SKM-1 treated with dmso at 0.1 percent for 144 hours (cell line): ENCODE data around the gene LSM14B.

Experiments
- DNase-seq: peaks from one replicate; lab custom pipeline; 2025; ENCODE audit not compliant: unreplicated experiment; lab: John Stamatoyannopoulos, UW

LSM14B gene

DNA sequence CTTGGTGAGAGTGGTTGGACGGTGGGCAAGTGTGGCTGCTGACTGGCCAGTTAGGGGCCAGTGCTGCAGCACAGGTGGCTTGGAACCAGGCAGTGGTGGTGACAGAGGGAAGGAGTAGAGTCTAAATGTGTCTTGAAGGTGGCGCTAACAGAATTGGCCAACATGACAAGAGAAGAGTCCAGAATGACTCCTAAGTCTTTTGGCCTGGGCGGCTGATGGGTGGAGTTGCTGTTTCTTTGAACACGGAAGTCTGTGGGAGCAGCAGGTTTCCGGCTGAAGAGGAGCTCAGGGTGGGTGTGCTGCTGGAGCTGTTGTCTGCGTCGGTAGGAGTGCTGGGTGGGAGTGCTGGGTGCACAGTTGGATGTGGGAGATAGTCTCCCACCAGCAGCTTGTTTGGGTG is 10.1 kb downstream of the LSM14B start:
- DNase-seq: no peak

DNA sequence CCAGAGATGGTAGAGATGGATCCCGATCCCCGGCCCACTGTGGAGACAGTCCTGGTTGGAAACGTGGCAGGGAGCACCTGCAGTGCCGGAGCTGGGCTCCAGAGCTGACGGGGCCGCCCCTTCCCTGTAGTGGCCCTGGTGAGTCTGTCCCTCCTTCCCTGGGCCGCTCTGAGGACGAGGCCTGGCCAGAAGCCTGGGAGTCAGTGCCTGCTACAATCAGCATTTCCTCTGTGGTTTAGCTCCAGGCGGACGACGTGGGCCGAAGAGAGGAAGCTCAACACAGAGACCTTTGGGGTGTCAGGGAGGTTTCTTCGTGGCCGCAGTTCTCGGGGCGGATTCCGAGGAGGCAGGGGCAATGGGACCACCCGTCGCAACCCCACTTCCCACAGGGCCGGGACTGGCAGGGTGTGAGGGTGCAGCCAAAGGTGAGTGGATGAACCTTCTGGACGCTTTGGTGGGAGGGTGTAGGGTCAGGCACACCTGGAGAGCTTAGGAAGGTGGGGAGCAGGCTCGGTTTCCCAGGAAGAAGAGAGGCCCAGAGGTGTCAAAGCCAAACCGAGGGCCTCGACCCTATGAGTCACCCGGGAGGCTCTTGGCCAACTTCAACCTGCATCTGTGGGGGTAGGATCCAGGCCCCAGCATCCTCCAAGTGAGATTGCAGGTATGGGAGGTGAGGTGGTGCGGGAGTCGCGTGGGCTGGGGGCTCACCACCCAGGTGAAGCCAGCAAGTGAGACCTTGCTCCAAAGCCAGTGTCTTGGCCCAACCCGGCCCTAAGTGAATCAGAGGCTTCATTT is 11.0 kb downstream of the LSM14B start:
- no peak for DNase-seq

DNA sequence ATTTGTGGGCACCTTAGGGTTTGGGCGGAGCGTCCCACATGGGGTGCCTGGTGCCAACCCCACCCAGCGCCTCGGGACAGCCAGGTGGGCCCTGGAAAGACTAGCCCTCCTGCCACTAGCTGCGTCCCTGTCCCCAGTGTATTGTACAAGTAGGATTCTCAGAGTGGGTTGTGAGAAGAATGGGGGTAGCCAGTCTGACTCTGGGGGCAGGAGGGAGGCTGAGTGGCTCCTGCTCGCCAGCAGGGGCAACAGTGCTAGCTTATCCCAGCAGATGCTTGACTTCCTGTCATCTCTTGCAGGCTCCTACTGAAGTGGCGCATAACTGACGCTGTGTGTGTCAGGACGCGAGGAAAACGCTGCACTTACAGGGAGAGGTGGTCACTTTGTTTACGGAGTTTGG is 11.6 kb downstream of the LSM14B start:
- no peak for DNase-seq

DNA sequence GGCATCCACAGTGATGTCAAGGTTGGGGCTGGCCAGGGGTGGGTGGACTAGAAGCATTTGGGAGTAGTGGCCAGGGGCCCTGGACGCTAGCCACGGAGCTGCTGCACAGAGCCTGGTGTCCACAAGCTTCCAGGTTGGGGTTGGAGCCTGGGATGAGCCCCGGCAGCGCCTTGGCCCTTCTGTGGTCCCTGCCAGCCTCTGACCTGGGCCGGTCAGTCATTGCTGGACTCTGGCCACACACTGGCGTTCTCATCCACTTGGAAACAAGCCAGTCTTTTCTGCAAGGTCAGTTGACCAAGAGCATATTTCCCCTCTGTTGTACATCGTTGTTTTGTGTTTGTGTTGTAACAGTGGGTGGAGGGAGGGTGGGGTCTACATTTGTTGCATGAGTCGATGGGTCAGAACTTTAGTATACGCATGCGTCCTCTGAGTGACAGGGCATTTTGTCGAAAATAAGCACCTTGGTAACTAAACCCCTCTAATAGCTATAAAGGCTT is 12.5 kb downstream of the LSM14B start:
- no peak for DNase-seq

DNA sequence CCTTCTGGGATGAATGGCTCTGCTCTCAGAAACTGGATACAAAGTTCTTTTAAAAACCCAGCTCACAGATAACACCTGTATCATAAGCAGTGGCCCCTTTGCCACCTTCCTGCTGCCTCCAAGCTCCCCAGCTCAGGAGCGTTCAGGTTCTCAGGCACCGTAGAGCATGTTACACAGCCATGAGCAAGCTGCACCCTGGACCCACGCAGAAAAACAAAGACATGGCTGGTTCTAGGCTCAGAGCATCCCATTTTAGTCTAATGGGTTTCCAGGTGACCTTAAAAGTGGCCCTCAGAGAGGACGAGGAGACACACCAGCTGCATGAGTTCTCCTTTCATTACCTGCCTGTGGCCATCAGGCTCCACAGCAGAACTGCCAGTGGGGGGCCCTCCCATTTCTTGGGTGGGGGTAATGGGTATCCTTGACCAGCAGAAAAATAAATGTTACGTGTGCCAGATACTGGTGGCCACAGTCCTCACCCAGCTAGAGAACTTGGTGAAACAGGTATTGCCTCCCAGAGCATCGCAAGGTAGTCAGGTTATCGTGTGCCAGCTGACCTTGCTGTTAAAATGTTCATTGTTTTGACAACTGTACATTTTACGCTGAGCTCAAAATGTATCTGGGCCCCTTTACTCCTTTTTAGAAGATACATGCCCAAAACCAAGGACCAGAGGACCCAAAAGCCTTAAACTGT is 13.4 kb downstream of the LSM14B start:
- DNase-seq: no peak

DNA sequence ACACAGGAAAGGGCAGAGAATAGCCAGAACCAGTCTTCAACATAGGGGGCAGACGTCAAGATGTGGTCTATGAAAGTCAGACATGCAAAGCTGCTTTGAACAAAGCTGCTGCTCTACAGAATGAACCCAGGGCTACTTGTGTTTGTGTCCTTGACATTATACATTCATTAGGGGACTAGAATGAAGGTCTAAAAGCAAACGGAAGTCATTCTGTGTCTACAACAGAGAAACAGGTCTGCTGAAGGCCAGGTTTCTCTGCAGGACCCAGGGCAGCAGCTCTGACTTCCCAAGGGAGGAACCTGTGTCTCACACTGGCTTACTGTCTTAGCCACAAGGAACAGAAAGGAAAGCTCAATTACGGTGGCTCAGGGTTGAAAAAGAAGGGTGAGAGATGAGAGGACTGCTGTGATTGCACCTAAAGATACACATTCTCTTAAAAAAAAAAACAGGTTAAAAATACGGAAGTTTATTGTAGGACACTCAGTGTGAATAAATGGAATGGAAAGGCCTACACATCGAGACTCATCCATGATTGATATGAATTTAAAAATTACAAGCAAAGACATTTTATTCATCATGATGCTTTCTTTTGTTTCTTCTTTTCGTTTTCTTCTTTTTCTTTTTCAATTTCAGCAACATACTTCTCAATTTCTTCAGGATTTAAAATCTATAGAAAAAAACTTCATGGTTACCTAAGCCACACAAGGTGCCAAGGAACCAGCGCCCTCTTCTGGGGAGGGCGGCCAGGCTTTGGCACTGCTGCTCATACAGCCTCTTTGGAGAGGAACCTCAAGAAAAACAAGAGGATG is 14.2 kb downstream of the LSM14B start:
- DNase-seq: peak; percentile 52

DNA sequence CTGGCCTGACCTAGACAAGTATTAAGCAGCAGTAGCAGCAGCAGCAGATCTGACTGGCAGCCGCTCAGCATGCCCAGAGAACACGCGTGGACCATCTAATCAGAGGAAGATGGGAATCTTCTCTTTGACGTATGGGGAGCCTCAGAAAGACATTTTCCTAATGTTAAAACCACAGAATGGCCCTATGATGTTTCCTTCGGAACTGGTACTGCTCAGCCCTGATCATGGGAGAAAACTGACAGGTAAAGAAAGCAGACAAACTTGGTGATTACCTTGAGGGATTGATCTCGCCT is 14.8 kb downstream of the LSM14B start:
- DNase-seq: no peak

DNA sequence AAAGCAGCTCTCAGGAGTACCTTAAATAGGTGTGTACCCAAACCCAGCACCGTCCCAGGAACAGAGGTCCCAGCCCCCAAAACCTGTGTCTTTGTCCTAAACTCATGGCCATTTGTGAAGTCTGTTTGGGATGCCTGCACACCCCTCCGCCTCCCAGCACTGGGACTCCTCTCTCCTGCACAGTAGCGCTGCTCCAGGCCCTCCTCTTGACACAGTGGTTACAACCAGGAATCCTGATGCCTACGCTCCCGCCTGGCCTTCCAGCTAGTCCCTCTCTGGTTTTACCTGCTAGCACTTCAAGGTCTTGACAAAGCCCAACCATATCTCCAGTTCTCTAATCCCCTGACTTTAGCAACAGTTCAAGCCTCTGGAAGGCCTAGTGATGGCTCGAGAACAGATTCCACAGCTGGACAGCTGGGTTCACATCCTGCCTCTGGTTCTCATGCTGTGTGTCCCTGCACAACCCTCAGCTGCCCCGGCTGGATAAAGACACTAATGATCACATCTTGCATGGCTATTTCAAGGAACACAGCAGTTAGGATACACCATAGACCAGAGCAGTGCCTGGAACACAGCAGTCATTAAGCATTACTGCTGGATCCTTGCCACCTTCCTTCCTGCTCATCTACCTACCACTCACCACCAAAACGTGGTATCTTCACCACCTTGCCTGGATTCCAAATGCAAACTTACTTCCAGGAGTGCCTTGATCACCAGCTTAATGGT is 15.4 kb downstream of the LSM14B start:
- no peak for DNase-seq

DNA sequence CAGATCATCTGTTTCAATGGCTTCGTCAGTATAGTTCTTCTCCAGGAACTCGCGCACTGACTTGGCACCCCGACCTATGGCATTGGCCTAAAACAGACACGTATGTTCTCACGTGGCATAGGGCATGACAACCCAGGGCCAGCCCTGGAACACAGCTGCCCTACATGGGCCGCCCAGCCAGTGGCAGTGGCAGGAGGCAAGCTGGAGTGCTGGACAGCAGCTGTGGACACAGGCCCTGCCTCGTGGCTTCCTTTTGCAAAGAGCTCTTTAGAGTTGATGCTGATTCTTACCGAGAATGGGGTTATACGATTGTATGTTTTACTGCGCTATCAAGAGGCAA is 15.9 kb downstream of the LSM14B start:
- DNase-seq: no peak

DNA sequence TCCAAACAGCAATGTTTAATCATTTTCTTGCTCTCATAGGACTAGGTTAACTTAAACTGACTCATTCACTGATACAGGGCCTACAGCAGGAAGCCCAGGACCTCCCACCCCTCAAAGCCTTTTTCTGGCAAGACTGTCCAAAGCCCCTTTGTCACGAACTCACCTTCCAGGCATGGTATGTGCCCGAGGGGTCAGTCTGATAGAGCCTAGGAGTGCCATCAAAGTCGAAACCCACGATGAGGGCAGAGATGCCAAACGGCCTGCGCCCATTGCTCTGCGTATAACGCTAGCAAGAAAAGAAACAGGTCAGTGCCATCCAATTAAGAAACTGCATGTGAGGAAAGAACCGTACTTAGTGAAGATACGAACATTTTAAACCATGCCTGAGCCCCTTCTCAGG is 16.6 kb downstream of the LSM14B start:
- DNase-seq: no peak

DNA sequence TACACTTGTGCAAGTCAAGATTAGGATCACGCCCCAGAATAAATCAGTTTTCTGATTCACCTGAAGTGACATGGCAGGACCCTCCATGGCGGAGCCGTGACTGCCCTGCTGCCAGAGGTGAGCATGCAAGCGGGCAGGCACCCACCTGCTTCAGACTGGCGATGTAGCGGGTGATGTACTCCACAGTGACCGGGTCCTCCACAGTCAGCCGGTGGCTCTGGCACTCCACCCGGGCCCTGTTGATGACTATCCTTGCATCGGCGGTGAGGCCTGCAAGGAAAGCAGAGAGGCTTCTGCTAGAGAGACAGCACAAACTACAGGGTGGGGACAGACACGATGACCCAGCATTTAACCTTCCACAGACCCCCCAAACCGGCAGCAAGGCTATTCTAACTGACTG is 17.4 kb downstream of the LSM14B start:
- DNase-seq: no peak

DNA sequence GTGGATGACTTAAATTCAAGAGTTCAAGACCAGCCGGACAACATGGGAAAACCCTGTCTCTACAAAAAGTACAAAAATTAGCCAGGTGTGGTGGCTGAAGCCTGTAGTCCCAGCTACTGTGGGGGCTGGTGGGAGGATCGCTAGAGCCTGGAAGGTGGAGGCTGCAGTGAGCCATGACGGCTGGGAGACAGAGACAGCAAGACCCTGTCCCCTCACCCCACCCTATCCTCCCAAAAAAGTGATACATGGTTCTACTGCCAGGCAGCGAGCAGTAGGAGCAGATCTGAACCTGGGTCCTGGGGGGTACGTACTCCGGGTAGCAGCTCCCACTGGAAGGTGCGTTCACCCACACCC is 18.7 kb downstream of the LSM14B start:
- DNase-seq: no peak

DNA sequence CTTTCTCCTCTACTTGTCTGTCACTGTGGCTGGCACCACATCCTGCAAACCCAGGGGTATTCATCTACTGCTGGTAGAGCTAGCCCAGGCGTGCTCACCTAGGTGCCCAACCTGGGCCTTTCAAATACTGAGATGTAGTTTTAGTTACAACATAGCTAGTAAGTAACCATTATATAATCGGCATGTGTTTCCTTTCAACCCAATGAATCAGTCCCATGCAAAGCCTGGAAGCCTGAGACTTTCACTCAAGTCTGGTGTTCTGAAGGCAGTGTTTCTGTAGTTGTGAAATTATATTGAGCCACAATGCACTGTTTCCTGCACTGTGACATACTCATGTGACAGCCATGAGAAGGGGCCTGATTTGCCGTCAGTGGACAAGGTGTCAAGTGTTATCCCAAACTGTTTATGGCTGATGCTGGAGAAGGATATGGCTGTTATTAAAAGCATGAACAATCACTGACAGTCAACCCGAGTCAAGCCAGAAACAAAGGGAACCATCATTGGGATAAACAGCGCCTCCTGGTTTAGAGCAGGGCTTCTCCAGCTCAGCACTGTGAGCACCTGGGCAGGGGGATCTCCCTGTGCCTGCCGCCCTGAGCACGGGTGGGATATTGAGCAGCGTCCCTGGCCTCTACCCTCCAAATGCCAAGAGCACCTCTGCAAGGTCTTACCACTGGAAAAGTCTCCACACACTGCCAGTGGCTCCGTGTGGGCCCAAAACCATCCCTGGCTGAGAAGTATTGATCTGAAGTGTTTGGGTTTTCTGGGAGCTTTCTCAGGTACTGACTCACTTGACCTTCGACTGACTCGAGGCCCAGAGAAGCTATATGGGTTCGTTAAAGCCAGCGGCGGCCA is 19.3 kb downstream of the LSM14B start:
- DNase-seq: no peak

DNA sequence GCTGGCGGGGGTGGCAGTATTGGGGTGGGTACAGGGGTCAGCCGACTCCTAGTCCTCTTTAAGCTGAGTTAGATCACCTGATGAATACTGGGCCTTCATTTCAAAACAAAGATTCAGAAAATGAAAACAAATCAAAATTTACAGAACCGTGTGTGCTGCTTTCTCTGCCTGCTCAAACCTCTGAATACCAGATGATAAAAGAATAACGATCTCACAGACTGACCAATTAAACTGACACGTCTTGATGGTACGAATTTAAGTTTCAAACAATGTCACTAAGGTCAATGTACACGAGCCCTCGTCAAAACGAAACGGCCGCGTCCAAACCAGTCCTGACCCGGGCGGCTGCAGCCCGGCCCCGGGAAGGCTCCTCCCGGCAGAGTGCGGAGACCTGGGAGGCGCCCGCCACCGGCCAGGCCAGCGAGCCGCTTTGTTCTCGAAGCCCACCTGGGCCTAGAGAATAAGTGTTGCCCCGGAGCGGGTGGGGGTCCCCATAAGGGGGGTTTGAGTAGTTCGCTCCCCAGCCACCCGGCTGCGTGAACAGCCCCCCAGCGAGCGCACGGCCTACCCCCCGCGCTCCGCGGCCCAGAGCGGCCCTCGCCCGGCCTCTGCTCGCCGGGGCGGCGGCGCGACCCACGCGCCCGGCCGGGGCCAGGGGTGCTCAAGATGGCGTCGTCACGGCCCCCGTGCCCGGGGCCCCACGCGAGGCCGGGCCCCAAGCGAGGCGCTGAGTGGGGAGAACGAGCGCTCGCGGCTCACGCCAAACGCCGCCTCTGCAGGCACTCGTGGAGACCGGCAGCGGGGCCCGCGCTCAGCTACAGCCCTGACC is 20.2 kb downstream of the LSM14B start:
- DNase-seq: no peak

DNA sequence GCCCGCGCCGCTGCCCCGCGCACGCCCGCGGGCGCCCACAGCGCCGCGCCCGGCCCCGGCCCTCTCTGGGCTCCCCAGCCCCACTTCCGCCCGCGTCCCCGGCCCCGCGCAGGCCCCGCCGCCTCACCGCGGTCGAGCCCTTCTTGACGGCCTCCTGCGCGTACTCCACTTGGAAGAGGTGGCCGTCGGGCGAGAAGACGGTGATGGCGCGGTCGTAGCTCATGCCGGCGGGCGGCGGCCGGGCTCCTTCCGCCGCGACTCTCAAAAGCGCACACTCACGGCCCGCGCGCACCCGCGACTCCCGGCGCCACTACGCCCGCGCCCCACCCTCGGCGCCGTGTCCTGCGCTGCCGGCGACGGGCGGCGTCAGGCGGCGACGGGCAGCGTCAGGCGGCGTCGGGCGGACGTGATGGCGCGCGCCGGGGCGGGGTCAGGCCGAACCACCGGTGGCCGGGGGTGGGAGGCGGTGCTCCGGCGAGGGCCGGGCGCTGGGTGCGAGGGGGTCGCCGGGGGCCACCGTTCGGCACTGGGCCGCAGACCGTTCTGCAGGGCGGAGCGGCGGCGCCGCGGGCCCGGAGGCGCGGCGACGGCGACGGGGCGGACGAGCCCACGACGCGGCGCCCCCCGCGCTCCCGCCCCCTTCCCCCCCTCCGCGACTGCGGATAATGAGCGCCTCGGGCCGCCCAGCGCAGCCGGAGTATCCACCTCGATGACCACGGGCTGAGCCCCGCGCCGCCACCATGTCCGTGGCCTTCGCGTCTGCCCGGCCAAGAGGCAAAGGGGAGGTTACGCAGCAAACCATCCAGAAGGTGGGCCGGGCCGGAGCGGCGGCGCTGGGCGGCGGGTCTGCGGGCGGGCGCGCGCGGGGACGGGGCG is 21.0 kb downstream of the LSM14B start, which contains the start of the genes PSMA7 and SS18L1:
TSS of gene PSMA7 (minus strand) at position 314 of the 876 bp plus-strand sequence. CDS start at position 223, 91 bp downstream.
TSS of gene SS18L1 (plus strand) at position 689 of the 876 bp plus-strand sequence. CDS start at position 741, 52 bp downstream.
- peak; percentile 84 for DNase-seq

DNA sequence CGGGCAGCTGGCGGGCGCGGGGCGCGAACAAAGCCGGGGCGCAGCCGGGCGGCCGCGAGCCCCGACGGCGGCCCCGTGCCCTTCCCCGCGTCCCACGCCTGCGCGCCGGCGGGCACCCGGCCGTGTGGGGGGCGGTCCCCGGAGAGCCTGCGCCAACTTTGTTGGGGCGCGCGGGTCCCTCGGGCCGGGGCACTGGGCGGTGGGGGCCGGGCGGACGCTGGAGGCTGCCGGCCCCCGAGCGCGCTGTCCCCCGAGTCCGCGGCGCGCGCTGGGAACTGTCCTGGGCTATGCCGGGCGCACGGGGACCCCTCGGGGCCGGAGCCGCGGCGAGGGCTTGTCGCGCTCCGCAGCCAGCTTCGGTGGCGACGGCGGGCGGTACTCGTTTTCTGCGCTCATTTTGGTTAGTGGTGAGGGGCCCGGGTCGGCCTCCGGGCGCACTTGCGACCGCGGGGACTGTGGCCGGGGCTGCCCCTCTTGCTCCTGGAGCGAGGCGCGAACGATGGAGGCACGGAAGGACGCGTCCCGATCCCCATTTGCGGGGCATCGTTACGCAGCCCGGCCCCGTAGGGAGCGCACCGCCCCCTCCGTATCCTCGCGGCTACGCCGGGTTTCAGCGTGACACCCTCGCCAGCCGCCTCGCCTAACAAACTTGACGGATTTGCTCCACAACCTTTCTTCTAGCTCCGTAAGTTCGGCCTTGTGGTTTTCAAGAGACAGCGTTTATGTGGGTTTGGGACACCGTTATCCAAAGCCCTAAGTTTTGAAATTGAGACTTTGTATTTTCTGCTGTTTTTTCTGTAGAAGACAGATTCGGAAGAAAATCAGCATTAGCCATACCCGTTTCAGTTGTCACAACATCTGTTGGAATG is 21.9 kb downstream of the LSM14B start:
- DNase-seq: peak; percentile 42

DNA sequence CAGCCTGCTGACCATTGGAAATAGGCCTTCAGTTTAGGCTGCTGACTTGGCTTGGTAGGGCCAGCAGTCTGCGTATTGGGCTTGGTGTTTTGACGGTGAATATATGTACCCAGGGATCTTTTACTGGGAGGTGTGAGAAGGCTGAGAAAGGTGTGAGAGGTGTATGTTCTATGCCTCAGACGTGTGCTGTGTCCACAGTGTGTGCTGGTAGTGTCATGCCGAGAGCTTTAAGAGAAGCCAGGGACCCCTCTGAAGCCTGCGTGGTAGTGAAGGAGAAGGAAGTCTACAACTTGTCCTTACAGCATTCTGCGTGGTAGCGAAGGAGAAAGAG is 23.4 kb downstream of the LSM14B start:
- no peak for DNase-seq
